VCaP (cell line): Measurements from ENCODE around the gene OVCH1.

ENCODE experiments used
- H3K27ac ChIP-seq: fragments of 450-650 bp; 2 replicates; pipeline ENCODE4 v1.5.1; 2017
- CTCF ChIP-seq: fragments of 450-650 bp; conservative IDR thresholded peaks from 2 replicates; pipeline ENCODE4 v1.5.1; 2017; ENCODE audit warnings: mild to moderate bottlenecking, moderate library complexity

OVCH1 gene

GRCh38 chr12:29430716-29431044, 66.8 kb downstream of the OVCH1 start:
- TF ChIP-seq CTCF = no peak
- H3K27ac ChIP-seq = no peak overlapping the region

- no peak for TF ChIP-seq CTCF
- no peak overlapping the region for H3K27ac ChIP-seq
Observed at GRCh38 chr12:29429999-29430715, 67.3 kb downstream of the OVCH1 start.

- no peak overlapping the region for H3K27ac ChIP-seq
- TF ChIP-seq CTCF = no peak
Observed at GRCh38 chr12:29428633-29429032, 68.9 kb downstream of the OVCH1 start.

GRCh38 chr12:29427964-29428363, 69.5 kb downstream of the OVCH1 start:
- peak; percentile 44 for TF ChIP-seq CTCF
- H3K27ac ChIP-seq = no peak overlapping the region

DNA sequence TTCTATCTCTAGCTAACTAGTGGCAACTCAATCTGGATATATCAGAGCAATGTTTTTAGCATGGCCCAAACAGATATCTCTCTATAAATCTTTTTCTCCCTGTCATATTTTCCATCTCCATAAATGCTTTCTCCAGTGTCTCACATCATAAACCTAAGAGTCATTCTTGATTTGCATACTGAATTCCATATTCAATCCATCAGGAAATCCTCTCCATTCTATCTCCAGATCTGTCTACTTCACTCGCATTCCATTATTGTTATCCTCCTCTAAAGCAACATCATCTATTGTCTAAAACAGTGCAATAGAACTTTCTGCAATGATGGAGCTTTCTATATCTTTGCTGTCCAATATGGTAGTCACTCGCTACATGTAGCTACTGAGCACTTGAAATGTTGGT, 71.0 kb downstream of the OVCH1 start:
- no peak overlapping the region for H3K27ac ChIP-seq
- TF ChIP-seq CTCF = no peak

DNA sequence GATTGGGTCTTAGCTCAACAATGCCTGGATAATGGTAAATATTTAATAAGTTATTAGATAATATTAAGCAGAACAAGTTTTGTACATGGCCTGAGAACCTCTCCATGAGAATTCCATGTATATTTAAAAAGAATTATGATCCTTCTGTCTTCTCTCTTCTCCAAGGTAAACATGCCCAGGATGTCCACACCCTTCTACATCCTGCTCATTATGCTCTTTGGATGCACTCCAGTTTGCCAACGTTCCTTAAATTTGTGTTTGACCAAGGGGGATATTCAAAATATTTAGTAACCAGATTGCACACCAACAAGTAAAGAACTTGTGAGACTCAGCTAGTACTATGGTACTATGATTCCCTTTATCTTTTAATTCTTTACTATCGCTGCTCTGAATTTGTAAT, 71.8 kb downstream of the OVCH1 start:
- H3K27ac ChIP-seq = peak overlapping the region; percentile 41; the same call in 1 of the 2 replicates
- no peak for TF ChIP-seq CTCF

GRCh38 chr12:29416748-29417147, 80.7 kb downstream of the OVCH1 start:
- H3K27ac ChIP-seq = no peak overlapping the region
- TF ChIP-seq CTCF = no peak
